ENCODE results near the gene GUCA1A.
A peak's percentile ranks its signal among the peaks of the same experiment; 100 is the strongest.
"Not testable (repeated sequence)": the region's sequence is repeated elsewhere in the genome, so short reads cannot be mapped to it uniquely, and the experiment has no call there.

GUCA1A gene

DNA sequence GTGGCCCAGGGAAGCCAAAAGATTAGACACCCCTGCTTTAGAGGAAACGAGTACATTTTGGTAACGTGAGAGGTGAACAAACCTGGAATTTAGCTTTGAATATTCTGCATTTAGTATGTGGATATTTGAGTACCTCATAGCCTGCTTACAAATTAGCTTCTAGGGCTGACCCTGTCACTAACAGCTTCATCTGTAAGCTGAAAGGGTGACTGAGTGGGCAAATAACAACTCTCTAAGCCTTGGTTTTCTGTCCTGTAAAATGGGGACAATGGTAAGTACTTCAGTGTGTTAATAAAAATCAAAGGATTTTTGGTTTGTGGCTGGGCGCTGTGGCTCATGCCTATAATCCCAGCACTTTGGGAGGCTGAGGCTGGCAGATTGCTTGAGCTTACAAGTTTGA is 30.0 kb downstream of the GUCA1A start:
- H3K4me3 ChIP-seq (ENCODE audit: low read depth, low read length), result no peak overlapping the region
- no peak for DNase-seq (ENCODE audit: low read depth)
- in situ Hi-C loops (cut with HindIII; ENCODE audit: low sequenced_read_pairs), result no loop called here
- TF ChIP-seq, protein P1, sequence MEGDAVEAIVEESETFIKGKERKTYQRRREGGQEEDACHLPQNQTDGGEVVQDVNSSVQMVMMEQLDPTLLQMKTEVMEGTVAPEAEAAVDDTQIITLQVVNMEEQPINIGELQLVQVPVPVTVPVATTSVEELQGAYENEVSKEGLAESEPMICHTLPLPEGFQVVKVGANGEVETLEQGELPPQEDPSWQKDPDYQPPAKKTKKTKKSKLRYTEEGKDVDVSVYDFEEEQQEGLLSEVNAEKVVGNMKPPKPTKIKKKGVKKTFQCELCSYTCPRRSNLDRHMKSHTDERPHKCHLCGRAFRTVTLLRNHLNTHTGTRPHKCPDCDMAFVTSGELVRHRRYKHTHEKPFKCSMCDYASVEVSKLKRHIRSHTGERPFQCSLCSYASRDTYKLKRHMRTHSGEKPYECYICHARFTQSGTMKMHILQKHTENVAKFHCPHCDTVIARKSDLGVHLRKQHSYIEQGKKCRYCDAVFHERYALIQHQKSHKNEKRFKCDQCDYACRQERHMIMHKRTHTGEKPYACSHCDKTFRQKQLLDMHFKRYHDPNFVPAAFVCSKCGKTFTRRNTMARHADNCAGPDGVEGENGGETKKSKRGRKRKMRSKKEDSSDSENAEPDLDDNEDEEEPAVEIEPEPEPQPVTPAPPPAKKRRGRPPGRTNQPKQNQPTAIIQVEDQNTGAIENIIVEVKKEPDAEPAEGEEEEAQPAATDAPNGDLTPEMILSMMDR (IDR thresholded peaks at IDR 0.05; ENCODE audit: low read depth, low read length, missing control alignments), result no peak

DNA sequence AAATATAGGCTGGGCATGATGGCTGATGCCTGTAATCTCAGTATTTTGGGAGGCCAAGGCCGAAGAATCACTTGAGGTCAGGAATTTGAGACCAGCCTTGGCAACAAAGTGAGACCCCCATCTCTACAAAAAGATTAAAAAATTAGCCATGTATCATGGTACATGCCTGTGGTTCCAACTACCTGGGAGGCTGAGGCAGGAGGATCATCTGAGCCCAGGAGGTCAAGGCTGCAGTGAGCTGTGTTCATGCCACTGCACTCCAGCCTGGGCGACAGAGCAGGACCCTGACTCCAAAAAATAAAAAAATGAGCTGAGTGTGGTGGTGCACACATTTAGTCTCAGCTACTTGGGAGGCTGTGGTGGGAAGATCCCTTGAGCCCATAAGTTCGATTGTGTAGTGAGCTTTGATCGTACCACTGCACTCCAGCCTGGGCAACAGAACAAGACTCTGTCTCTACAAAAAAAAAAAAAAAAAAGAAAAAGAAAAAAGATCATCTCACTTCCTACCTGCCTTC is 31.7 kb downstream of the GUCA1A start:
- no peak overlapping the region for H3K4me3 ChIP-seq (ENCODE audit: low read depth, low read length)
- TF ChIP-seq, protein P1 (IDR thresholded peaks at IDR 0.05; ENCODE audit: low read depth, low read length, missing control alignments), result no peak
- in situ Hi-C loops (cut with HindIII; ENCODE audit: low sequenced_read_pairs), result no loop called here
- no peak for DNase-seq (ENCODE audit: low read depth)

DNA sequence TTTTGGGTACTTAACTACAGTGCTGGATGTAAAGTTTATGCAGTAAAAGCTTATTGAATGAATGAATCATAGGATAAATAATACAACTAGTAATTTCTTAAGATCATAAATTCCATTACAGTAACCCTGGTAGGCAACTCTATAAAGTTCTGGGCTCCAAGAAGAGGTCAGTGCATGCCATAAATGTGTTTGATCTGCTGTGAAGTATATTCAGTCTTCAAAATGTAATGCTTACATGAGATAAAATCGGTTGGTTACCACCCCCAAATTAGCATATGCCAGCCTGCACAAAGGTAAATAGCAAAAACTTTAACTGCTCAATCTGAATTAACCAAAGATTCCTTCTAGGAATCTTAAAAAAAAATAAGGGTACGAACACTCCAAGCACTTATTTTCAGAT is 34.4 kb downstream of the GUCA1A start:
- H3K4me3 ChIP-seq (ENCODE audit: low read depth, low read length); DNase-seq (ENCODE audit: low read depth); in situ Hi-C loops (cut with HindIII; ENCODE audit: low sequenced_read_pairs): not testable (repeated sequence)

DNA sequence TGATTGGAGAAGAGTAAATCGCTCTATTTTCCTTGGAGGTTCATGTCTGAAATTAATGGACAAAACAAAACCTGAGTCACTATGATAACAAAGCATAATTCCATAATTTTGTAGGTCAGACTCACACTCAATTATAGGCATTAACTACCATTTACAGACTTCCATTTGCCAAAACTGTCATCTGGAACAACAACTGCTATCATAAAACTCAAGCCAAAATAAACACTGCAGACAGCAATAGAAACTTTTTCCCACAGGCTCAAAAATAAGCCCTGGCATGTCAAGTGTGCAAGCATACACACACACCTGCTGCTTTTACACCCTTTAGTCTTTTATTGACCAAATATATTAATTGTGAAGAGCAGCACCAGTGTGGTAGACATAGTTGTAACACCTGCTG is 37.4 kb downstream of the GUCA1A start:
- in situ Hi-C loops (cut with HindIII; ENCODE audit: low sequenced_read_pairs), result no loop called here
- TF ChIP-seq, protein P1 (IDR thresholded peaks at IDR 0.05; ENCODE audit: low read depth, low read length, missing control alignments), result no peak

GRCh38 chr6:42211726-42212125 is 38.6 kb downstream of the GUCA1A start:
- in situ Hi-C loops (cut with HindIII; ENCODE audit: low sequenced_read_pairs), result no loop called here
- TF ChIP-seq, protein P1 (IDR thresholded peaks at IDR 0.05; ENCODE audit: low read depth, low read length, missing control alignments), result no peak
- no peak for DNase-seq (ENCODE audit: low read depth)
- no peak overlapping the region for H3K4me3 ChIP-seq (ENCODE audit: low read depth, low read length)

More for the DNA sequence above, 37.4 kb downstream of the GUCA1A start:
- H3K4me3 ChIP-seq (ENCODE audit: low read depth, low read length), result no peak overlapping the region
- no peak for DNase-seq (ENCODE audit: low read depth)

DNA sequence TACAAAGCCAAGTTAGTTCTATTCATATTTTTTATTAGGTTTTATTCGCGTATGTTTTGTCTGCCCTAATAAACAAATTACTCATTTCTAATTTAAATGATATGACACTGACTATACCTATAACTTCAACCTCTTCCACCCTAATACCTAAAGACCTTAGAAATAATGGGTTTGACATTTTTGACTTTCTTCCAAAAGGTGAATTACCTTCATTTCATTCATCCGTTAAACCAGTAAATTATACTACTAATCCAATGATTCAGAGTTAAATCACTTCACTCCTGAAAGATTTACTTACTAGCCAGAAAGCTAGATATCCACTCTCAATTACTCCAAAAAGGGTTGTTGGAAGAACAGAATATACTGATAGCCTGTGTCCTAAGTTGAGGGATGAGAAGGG is 39.3 kb downstream of the GUCA1A start:
- DNase-seq (ENCODE audit: low read depth), result no peak
- H3K4me3 ChIP-seq (ENCODE audit: low read depth, low read length), result no peak overlapping the region
- in situ Hi-C loops (cut with HindIII; ENCODE audit: low sequenced_read_pairs), result no loop called here
- TF ChIP-seq, protein P1 (IDR thresholded peaks at IDR 0.05; ENCODE audit: low read depth, low read length, missing control alignments), result no peak

DNA sequence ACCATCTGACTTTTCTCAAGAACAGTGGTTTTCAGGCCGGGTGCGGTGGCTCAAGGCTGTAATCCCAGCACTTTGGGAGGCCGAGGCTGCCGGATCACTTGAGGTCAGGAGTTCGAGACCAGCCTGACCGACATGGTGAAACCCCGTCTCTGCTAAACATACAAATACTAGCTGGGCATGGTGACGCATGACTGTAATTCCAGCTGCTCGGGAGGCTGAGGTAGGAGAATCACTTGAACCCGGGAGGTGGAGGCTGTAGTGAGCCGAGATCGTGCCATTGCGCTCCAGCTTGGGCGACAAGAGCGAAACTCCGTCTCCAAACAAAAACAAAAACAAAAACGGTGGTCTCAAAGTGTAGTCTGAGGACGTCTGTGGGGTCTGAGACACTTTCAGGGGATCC is 43.3 kb downstream of the GUCA1A start:
- in situ Hi-C loops (cut with HindIII; ENCODE audit: low sequenced_read_pairs); DNase-seq (ENCODE audit: low read depth): not testable (repeated sequence)
- H3K4me3 ChIP-seq (ENCODE audit: low read depth, low read length), result peak overlapping the region; percentile 66

GRCh38 chr6:42217157-42217518 is 44.0 kb downstream of the GUCA1A start:
- no peak for DNase-seq (ENCODE audit: low read depth)
- in situ Hi-C loops (cut with HindIII; ENCODE audit: low sequenced_read_pairs), result no loop called here
- TF ChIP-seq, protein P1 (IDR thresholded peaks at IDR 0.05; ENCODE audit: low read depth, low read length, missing control alignments), result no peak
- H3K4me3 ChIP-seq (ENCODE audit: low read depth, low read length), result peak overlapping the region; percentile 66

Data from astrocyte of the cerebellum (primary cell).